HepG2 (cell line): ENCODE results near the gene ZNF324B. TPM values are rescaled to one million over a fixed set of nuclear protein-coding genes. Genes with fewer than 3 reads are reported as not detected.

Experiments
- CBX1 ChIP-seq: IDR thresholded peaks from one replicate; pipeline ENCODE4 v1.6.1; 2016; ENCODE audit warnings: antibody characterized with exemption, low read depth
- DPF2 ChIP-seq: sonication (generic); formaldehyde crosslinking; IDR thresholded peaks from 2 replicates; pipeline ENCODE4 v1.4.0; 2020; ENCODE audit warnings: mild to moderate bottlenecking, low read depth, missing genetic modification reagents, borderline replicate concordance
- ELF3 ChIP-seq: IDR thresholded peaks from 2 replicates; pipeline ENCODE4 v1.6.1; 2016; ENCODE audit warnings: missing genetic modification reagents, missing compliant biosample characterization
- HNRNPLL ChIP-seq: fragments of 200-400 bp; formaldehyde crosslinking; IDR thresholded peaks from 2 replicates; pipeline ENCODE4 v1.6.1; 2017; ENCODE audit warnings: mild to moderate bottlenecking, low read depth, low read length; ENCODE audit not compliant: poor library complexity, severe bottlenecking
- KDM3A ChIP-seq: IDR thresholded peaks from 2 replicates; pipeline ENCODE4 v1.6.1; 2018; ENCODE audit warnings: low read depth, missing compliant biosample characterization
- PRDM10 ChIP-seq: sonication (generic); formaldehyde crosslinking; IDR thresholded peaks from 2 replicates; pipeline ENCODE4 v1.4.0; 2020; ENCODE audit warnings: low read depth, missing genetic modification reagents
- PRMT3 ChIP-seq: sonication (generic); formaldehyde crosslinking; IDR thresholded peaks from 2 replicates; pipeline ENCODE4 v1.8.1; 2022; ENCODE audit warnings: low read depth, mild to moderate bottlenecking, moderate library complexity, missing genetic modification reagents, borderline replicate concordance
- SIN3B ChIP-seq: fragments of 150-350 bp; IDR thresholded peaks from 2 replicates; pipeline ENCODE4 v1.6.1; 2014; ENCODE audit warnings: low read length
- SMAD3 ChIP-seq: sonication (generic); formaldehyde crosslinking; IDR thresholded peaks from 2 replicates; pipeline ENCODE4 v1.4.0; 2020; ENCODE audit warnings: missing genetic modification reagents
- ZFP90 ChIP-seq: sonication (generic); formaldehyde crosslinking; IDR thresholded peaks from 2 replicates; pipeline ENCODE4 v1.8.0; 2022; ENCODE audit warnings: missing genetic modification reagents, mild to moderate bottlenecking, inconsistent platforms, borderline replicate concordance
- ZNF274 ChIP-seq: sonication (generic); formaldehyde crosslinking; IDR thresholded peaks from 2 replicates; pipeline ENCODE4 v1.5.1; 2020; ENCODE audit warnings: mild to moderate bottlenecking, missing genetic modification reagents
- ZNF329 ChIP-seq: sonication (generic); formaldehyde crosslinking; IDR thresholded peaks from 2 replicates; pipeline ENCODE4 v1.9.0; 2021; ENCODE audit warnings: low read depth, mild to moderate bottlenecking, missing genetic modification reagents
- ZNF580 ChIP-seq: IDR thresholded peaks from 2 replicates; pipeline ENCODE4 v1.6.1; 2016; ENCODE audit warnings: low read depth, borderline replicate concordance
- ZNF598 ChIP-seq: sonication (generic); formaldehyde crosslinking; IDR thresholded peaks from 2 replicates; pipeline ENCODE4 v1.5.1; 2020; ENCODE audit warnings: mild to moderate bottlenecking, missing genetic modification reagents, borderline replicate concordance
- ZNF605 ChIP-seq: sonication (generic); formaldehyde crosslinking; IDR thresholded peaks from 2 replicates; pipeline ENCODE4 v1.8.0; 2022; ENCODE audit warnings: mild to moderate bottlenecking, missing genetic modification reagents
- ZNF720 ChIP-seq: sonication (generic); formaldehyde crosslinking; IDR thresholded peaks from 2 replicates; pipeline ENCODE4 v1.4.0; 2020; ENCODE audit warnings: missing genetic modification reagents
- polyA plus RNA-seq, 8 experiments: library from polyadenylated mRNA; depleted of rRNA in 3 of 8; stranded (reverse) in 7 of 8; unstranded in 1 of 8; fragments of >200 nt; fragmentation: Illumina TruSeq in 4 of 8; extraction: Trizol in 4 of 8; gene quantifications; 2 replicates each; pipeline versions ENCODE4 v1.2.1 to v1.2.3, GENCODE V29; 2011 to 2016; ENCODE audit warnings: low read depth in 4 of 8, missing spikeins in 1 of 8, mixed read lengths in 1 of 8; ENCODE audit not compliant: insufficient read depth in 1 of 8
- total RNA-seq, 5 experiments: library from RNA; depleted of rRNA; stranded (reverse); fragments of >200 nt; fragmentation: Illumina TruSeq; extraction: Trizol; gene quantifications; 2 replicates each; pipeline ENCODE4 v1.2.3, GENCODE V29; 2016; ENCODE audit warnings: low read depth in 1 of 5
- TF ChIP-seq, protein P1 (sequence below): sonication (generic); formaldehyde crosslinking; conservative IDR thresholded peaks from 2 replicates; pipeline ENCODE4 v1.8.1; 2023; ENCODE audit warnings: missing genetic modification reagents
- TF ChIP-seq, protein P2 (sequence below): sonication (generic); formaldehyde crosslinking; IDR thresholded peaks from 2 replicates; pipeline ENCODE4 v1.4.0; 2020; ENCODE audit warnings: missing genetic modification reagents
- TF ChIP-seq, protein P3 (sequence below): sonication (generic); formaldehyde crosslinking; IDR thresholded peaks from 2 replicates; pipeline ENCODE4 v1.4.0; 2020; ENCODE audit warnings: missing genetic modification reagents, mild to moderate bottlenecking, borderline replicate concordance

The ZNF324B gene
- total and polyA plus RNA-seq, 2 of the 13 experiments (the other 11 are each of a cell fraction or from before 2014, with no cell fraction given) = 0.53 to 3.0 TPM

DNA sequence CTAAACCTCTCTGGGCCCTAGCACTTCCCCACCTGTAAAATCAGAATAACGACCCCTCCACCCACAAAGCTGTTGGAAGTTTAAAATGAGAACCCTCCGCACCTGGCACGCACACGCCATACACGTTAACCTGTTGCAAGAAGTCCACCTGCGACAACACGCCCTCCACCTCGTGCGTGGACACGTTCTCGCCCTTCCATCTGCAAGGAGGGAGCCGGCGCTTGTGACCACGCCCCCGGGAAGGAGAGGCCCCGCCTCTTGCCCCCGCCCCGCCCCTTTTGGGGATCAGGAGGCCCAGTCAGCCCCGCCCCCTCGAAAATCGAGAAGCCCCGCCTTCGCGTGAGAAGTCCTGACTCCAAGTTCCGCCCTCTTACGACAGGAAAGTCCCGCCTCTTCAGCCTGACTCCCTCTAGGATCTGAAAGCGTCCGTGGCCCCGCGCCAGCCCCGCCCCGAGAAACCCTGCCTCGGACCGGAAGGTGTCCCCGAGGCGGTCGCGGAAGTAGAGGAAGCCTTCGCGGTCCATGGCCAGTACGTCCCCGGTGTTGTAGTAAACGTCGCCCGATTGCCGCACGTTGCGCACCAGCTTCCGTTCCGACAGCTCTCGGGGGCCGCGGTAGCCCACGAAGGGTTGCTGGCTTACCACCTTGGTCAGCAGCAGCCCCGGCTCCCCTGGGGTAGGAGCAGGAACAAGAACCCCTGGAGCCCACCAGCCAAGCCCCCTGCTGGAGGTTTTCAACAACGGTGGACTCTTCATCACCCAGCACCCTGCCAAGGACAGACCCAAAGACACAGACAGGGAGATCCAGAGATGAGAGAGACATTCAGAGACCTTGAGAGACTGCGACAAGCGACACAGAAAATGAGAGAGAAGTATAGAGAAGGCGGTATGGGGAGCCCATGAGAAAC lies 47.9 kb downstream of the ZNF324B start (continued):
- peak; percentile 15; the same call in 1 of the 2 replicates for TF ChIP-seq PRDM10
- TF ChIP-seq HNRNPLL = peak; percentile 94
- peak; percentile 35; the same call in 1 of the 2 replicates for TF ChIP-seq ZFP90
- no peak for TF ChIP-seq ZNF598 (CRISPR knock-in tag)
- TF ChIP-seq ZNF274 (CRISPR knock-in tag) = peak; percentile 17; the same call in 1 of the 2 replicates
- TF ChIP-seq ZNF605 (CRISPR knock-in tag) = 0 out of 2 replicates have a peak, but pooled peaks have one; percentile 20
- no peak for TF ChIP-seq DPF2 (CRISPR knock-in tag)
- TF ChIP-seq CBX1 = peak; percentile 82
- peak; percentile 87 for TF ChIP-seq SMAD3 (CRISPR knock-in tag)
- TF ChIP-seq ZNF720 (CRISPR knock-in tag) = no peak
- TF ChIP-seq KDM3A = peak; percentile 79; the same call in 1 of the 2 replicates
- peak; percentile 88 for TF ChIP-seq ELF3 (CRISPR knock-in tag)
- TF ChIP-seq PRMT3 (CRISPR knock-in tag) = peak; percentile 67; the same call in 1 of the 2 replicates
- TF ChIP-seq, protein P1, sequence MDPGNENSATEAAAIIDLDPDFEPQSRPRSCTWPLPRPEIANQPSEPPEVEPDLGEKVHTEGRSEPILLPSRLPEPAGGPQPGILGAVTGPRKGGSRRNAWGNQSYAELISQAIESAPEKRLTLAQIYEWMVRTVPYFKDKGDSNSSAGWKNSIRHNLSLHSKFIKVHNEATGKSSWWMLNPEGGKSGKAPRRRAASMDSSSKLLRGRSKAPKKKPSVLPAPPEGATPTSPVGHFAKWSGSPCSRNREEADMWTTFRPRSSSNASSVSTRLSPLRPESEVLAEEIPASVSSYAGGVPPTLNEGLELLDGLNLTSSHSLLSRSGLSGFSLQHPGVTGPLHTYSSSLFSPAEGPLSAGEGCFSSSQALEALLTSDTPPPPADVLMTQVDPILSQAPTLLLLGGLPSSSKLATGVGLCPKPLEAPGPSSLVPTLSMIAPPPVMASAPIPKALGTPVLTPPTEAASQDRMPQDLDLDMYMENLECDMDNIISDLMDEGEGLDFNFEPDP = 0 out of 2 replicates have a peak, but pooled peaks have one; percentile 40
- TF ChIP-seq ZNF580 = peak; percentile 73
- TF ChIP-seq, protein P2, sequence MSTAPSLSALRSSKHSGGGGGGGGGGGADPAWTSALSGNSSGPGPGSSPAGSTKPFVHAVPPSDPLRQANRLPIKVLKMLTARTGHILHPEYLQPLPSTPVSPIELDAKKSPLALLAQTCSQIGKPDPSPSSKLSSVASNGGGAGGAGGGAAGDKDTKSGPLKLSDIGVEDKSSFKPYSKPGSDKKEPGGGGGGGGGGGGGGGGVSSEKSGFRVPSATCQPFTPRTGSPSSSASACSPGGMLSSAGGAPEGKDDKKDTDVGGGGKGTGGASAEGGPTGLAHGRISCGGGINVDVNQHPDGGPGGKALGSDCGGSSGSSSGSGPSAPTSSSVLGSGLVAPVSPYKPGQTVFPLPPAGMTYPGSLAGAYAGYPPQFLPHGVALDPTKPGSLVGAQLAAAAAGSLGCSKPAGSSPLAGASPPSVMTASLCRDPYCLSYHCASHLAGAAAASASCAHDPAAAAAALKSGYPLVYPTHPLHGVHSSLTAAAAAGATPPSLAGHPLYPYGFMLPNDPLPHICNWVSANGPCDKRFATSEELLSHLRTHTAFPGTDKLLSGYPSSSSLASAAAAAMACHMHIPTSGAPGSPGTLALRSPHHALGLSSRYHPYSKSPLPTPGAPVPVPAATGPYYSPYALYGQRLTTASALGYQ (CRISPR knock-in tag) = 0 out of 2 replicates have a peak, but pooled peaks have one; percentile 45
- TF ChIP-seq, protein P3, sequence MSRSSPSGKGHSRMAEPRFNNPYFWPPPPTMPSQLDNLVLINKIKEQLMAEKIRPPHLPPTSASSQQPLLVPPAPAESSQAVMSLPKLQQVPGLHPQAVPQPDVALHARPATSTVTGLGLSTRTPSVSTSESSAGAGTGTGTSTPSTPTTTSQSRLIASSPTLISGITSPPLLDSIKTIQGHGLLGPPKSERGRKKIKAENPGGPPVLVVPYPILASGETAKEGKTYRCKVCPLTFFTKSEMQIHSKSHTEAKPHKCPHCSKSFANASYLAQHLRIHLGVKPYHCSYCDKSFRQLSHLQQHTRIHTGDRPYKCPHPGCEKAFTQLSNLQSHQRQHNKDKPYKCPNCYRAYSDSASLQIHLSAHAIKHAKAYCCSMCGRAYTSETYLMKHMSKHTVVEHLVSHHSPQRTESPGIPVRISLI (CRISPR knock-in tag) = peak; percentile 50; the same call in 1 of the 2 replicates
- TF ChIP-seq ZNF329 (CRISPR knock-in tag) = 0 out of 2 replicates have a peak, but pooled peaks have one; percentile 49
- TF ChIP-seq SIN3B = peak; percentile 93
